Renal cortical epithelial cell (primary cell): ENCODE measurements around the gene BTNL3. TPM values are rescaled to one million over a fixed set of nuclear protein-coding genes. Genes with fewer than 3 reads are reported as not detected.
"Not testable (repeated sequence)": the region's sequence is repeated elsewhere in the genome, so short reads cannot be mapped to it uniquely, and the experiment has no call there.

Experiments used
- DNase-seq: peaks from one replicate; pipeline ENCODE4 v3.0.0-alpha.2; 2011; ENCODE audit warnings: low read depth
- total RNA-seq: library from RNA; depleted of rRNA; stranded (reverse); fragments of >200 nt; gene quantifications from 2 replicates; pipeline ENCODE4 v1.2.3, GENCODE V29; 2014

The BTNL3 gene
- total RNA-seq, 1 donor from 2014 or later: not detected

GRCh38 chr5:181024245-181025064 is 35.8 kb downstream of the BTNL3 start:
- no peak for DNase-seq

GRCh38 chr5:181027452-181028031 is 38.9 kb downstream of the BTNL3 start:
- DNase-seq: no peak

GRCh38 chr5:181028032-181028819 is 39.6 kb downstream of the BTNL3 start:
- no peak for DNase-seq

GRCh38 chr5:181031716-181032115 is 43.1 kb downstream of the BTNL3 start:
- no peak for DNase-seq

GRCh38 chr5:181035991-181036815 is 47.6 kb downstream of the BTNL3 start:
- DNase-seq: no peak

GRCh38 chr5:181036816-181037364 is 48.2 kb downstream of the BTNL3 start:
- no peak for DNase-seq

GRCh38 chr5:181037365-181037861 is 48.8 kb downstream of the BTNL3 start:
- DNase-seq: no peak

- no peak for DNase-seq
These were observed 50.8 kb downstream of the BTNL3 start for GRCh38 chr5:181039471-181039870.

- no peak for DNase-seq
These were observed 51.4 kb downstream of the BTNL3 start, which contains the start of gene BTNL9 for GRCh38 chr5:181039931-181040630. BTNL9 (plus strand) TSS chr5:181040266; CDS start chr5:181045490, 5,224 bp downstream.

GRCh38 chr5:181040631-181040945 is 51.9 kb downstream of the BTNL3 start:
- DNase-seq: no peak

GRCh38 chr5:181041043-181041442 is 52.4 kb downstream of the BTNL3 start:
- no peak for DNase-seq

GRCh38 chr5:181042036-181042713 is 53.5 kb downstream of the BTNL3 start:
- DNase-seq: no peak

- no peak for DNase-seq
These were observed 54.1 kb downstream of the BTNL3 start for GRCh38 chr5:181042722-181043121.

- DNase-seq: no peak
These were observed 54.8 kb downstream of the BTNL3 start for GRCh38 chr5:181043285-181044092.

- DNase-seq: no peak
These were observed 55.5 kb downstream of the BTNL3 start for GRCh38 chr5:181044093-181044599.

GRCh38 chr5:181044662-181045305 is 56.1 kb downstream of the BTNL3 start:
- DNase-seq: no peak

- DNase-seq: no peak
These were observed 56.7 kb downstream of the BTNL3 start for GRCh38 chr5:181045316-181045715.

- not testable (repeated sequence) for DNase-seq
These were observed 57.2 kb downstream of the BTNL3 start for GRCh38 chr5:181045857-181046256.
